ENCODE results near the gene FAM43A. TPM values are rescaled to one million over a fixed set of nuclear protein-coding genes. Genes with fewer than 3 reads are reported as not detected.

The FAM43A gene
- total RNA-seq, 4 donors from 2014 or later: 13.0 to 59.3 (median 31.7) TPM

DNA sequence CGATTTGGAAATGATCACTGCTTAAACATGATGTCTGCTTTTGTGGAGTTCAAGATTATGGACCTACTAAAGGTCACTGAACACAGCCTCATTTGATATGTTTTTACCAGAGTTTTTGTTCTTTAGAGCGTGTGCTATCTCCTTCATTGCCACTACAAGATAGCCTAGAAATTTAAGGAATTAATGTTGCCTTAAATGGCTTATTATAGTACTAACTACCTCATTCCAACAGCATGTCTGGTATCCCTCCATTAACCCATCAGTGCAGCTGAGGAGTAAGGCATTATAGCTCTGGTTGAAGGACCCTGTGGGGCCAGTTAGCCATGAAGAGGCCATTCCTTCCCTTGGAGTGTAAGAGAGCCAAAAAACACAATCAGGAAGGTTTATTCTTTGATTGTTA is 2.3 kb upstream of the FAM43A start:
- ATAC-seq (ENCODE audit: low FRiP score): no peak

GRCh38 chr3:194685065-194685717 is 492 bp upstream of the FAM43A start:
- ATAC-seq (ENCODE audit: low FRiP score) (no peak), DNase-seq (ENCODE audit: low spot score) (no peak)
- TF ChIP-seq CTCF (IDR thresholded peaks at IDR 0.05): no peak

More for the DNA sequence above, 2.3 kb upstream of the FAM43A start:
- TF ChIP-seq CTCF (IDR thresholded peaks at IDR 0.05): no peak
- no peak for DNase-seq (ENCODE audit: low spot score)

DNA sequence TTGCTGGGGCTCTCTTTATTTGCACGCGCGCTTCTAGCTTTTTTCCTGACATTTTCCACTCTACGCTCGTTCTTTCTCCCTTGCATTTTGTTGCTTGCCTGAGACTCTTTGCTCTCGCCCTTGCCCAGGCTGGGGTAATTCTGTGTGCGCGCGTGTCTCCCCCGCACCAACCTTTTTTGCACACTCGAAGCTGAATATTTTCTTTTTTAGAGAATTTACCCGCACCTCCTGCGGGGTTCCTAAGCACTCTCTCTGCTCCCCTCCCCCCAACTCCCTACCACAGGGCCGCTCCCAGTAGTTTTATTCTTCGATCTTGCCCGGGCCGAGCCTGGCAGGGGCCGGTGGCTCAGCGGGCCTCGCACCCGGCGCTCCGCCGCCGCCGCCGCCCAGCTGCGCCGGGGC is 732 bp downstream of the FAM43A start:
- no peak for DNase-seq (ENCODE audit: low spot score)
- no peak for TF ChIP-seq CTCF (IDR thresholded peaks at IDR 0.05)
- no peak for ATAC-seq (ENCODE audit: low FRiP score)

DNA sequence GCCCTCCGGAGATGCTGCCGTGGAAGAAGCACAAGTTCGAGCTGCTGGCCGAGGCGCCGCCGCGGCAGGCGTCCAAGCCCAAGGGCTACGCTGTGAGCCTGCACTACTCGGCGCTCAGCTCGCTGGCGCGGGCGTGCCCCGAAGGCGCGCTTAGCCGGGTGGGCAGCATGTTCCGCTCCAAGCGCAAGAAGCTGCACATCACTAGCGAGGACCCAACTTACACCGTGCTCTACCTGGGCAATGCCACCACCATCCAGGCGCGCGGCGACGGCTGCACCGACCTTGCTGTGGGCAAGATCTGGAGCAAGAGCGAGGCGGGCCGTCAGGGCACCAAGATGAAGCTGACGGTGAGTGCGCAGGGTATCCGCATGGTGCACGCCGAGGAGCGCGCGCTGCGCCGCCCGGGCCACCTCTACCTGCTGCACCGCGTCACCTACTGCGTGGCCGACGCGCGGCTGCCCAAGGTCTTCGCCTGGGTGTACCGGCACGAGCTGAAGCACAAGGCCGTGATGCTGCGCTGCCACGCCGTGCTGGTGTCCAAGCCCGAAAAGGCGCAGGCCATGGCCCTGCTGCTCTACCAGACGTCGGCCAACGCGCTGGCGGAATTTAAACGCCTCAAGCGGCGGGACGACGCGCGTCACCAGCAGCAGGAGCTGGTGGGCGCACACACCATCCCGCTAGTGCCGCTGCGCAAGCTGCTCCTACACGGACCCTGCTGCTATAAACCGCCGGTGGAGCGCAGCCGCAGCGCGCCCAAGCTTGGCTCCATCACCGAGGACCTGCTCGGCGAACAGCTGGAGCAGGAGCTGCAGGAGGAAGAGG is 1.3 kb downstream of the FAM43A start:
- ATAC-seq (ENCODE audit: low FRiP score) (no peak), DNase-seq (ENCODE audit: low spot score) (no peak)
- TF ChIP-seq CTCF (IDR thresholded peaks at IDR 0.05): no peak

DNA sequence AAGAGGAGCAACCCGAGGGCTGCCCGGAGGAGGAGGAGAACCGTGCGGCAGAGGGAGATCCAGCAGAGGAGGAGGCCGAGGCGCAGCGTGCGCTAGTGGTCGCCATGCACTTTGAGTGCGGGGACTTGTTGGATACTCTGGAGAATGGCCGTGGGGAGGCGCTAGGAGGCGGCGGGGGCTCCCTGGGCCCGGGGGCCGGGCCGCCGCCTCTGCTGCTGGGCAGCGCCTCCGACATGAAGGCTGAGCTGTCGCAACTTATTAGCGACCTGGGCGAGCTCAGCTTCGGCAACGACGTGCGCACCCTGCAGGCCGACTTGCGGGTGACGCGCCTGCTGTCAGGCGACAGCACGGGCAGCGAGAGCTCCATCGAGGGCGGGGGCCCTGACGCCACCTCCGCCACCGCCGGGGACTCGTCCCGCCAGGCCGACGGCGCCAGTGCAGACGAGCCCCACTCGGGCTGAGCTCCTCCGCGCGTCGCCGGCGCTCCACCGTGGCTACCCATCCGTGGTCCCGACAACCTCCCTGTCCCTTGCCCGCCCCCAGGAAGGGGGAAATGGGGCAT is 2.0 kb downstream of the FAM43A start:
- TF ChIP-seq CTCF (IDR thresholded peaks at IDR 0.05): no peak
- ATAC-seq (ENCODE audit: low FRiP score) (no peak), DNase-seq (ENCODE audit: low spot score) (no peak)

- no peak for DNase-seq (ENCODE audit: low spot score)
- no peak for ATAC-seq (ENCODE audit: low FRiP score)
- TF ChIP-seq CTCF (IDR thresholded peaks at IDR 0.05): no peak
Measured at GRCh38 chr3:194688200-194688740, 2.6 kb downstream of the FAM43A start.

Measured in omental fat pad (tissue), 4 donors.